ENCODE measurements around the gene LBX1.

Gene LBX1

DNA sequence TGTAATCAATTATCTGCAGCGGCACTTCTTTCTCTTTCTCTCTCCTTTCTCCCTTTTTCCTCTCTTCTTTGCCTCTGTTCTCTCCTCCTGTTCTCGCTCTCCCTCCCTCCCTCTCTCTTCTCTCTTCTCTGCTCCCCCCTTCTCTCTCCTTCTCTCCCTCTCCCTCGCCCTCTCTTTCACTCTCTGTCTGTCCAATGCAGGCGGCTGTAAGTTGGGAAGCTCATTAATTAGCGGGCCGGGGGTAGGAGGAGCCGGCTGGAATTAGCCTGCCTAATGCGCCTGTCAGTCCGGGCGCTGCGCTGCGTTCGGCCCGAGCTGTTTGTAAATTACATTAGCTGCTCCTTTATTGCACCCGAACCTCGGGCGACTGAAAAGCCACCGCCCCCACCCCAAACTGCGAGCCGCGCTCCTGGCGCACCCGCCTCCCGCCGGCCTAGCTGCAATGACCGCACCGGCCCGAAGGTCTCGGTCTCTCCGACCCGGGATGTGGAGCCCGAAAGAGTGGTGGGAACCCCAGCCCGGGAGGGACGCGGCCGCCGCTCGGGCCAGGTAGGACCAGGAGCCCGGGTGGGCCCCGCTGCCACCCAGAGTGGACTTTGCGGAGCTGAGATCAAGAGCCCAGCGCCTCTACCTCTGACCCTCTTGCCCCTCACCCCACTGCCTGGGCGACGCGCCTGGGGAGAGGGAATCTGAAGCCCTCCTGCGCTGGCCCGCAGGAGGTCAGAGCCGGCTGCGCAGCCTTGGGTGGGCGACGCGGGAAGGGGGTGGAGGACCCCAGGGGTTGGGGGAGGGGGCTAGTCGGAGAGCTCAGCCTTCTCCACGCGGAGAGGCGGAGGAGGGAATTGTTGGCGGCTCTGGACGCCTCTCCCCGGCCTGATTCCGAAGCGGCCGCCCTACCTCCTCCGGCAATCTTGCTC is at the start of gene LBX1:
TSS of gene LBX1 (minus strand) at position 198 of the 917 bp plus-strand sequence. CDS start 648 bp downstream, outside the sequence.
- no peak for DNase-seq (ENCODE audit: low read depth in 4 of 4, low spot score in 1 of 4)

- no peak for DNase-seq (ENCODE audit: low read depth in 4 of 4, low spot score in 1 of 4)
Measured at GRCh38 chr10:101273741-101274140, 44.5 kb upstream of the LBX1 start.

GRCh38 chr10:101273330-101273729 is 44.1 kb upstream of the LBX1 start:
- no peak for DNase-seq (ENCODE audit: low read depth in 4 of 4, low spot score in 1 of 4)

DNA sequence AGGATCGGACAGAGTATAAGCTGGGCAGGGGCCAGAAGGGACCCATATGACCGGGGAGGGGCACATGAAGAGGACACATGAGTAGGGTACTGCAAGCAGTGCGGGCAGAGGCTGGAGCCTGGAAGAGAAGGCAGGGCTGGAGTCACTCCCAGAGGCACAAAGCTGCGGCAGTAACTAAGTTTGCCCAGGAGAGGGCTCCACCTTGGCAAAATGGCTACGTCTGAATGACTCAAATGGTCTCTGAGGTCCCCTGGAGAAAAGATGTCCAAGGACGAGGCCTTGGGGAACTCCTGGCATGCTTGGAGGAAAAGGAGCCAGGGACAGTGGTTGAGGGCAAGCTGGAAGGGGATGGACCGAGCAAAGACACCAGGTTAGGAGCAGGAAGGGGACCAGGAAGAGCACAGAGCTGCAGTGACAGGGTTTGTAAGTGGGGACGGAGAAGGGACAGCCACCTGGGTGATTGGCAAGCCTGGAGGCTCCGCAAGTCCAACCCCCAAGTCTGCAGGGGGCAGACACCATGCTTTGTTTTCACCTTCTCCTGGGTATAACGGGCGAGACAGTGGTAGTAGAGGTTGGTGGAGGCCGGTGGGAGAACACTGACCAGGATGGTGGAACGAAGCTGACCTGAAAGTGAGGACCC is 43.1 kb upstream of the LBX1 start:
- peak in 3 of 4 experiments; percentile 34 to 48 (median 36) for DNase-seq (ENCODE audit: low read depth in 4 of 4, low spot score in 1 of 4)

DNA sequence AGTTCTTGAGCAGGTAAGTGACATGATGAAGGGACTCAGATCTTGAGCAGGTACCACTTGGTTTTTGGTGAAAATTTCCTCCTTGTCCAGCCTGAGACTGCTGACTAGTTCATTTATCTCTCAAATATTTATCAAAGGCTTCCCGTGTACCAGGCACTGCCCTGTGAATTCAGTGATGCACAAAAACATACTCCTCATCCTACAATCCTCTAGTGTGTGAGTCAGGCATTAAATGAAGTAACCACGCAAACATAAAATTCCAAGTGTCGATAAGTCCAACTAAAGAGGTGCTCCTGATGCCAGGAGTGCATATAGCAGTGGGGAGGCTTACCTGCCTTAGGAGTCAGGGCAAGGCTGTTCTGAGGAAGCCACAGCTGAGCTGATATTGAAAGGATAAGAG is 41.5 kb upstream of the LBX1 start:
- DNase-seq (ENCODE audit: low read depth in 4 of 4, low spot score in 1 of 4) = no peak

- no peak for DNase-seq (ENCODE audit: low read depth in 4 of 4, low spot score in 1 of 4)
Measured at GRCh38 chr10:101267776-101268175, 38.5 kb upstream of the LBX1 start.

DNA sequence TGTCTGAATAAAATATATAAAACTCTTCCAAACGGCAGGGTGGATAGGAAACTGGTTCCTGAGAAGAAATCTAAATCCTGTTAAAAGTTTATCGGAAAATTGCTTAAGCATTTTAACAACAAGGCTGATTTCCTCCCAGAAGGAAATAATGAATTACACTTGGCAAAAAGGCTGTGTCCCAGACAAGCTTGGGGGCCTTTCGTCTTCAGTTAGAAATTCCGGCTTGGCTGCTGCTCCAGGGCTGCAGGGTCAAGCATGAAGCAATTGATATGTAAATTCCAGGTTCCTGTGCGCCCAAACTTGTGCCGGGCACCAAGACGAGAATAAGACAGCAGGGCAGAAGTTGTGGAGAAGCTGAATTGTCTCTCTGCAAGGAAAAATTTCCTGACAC is 38.0 kb upstream of the LBX1 start:
- no peak for DNase-seq (ENCODE audit: low read depth in 4 of 4, low spot score in 1 of 4)

DNA sequence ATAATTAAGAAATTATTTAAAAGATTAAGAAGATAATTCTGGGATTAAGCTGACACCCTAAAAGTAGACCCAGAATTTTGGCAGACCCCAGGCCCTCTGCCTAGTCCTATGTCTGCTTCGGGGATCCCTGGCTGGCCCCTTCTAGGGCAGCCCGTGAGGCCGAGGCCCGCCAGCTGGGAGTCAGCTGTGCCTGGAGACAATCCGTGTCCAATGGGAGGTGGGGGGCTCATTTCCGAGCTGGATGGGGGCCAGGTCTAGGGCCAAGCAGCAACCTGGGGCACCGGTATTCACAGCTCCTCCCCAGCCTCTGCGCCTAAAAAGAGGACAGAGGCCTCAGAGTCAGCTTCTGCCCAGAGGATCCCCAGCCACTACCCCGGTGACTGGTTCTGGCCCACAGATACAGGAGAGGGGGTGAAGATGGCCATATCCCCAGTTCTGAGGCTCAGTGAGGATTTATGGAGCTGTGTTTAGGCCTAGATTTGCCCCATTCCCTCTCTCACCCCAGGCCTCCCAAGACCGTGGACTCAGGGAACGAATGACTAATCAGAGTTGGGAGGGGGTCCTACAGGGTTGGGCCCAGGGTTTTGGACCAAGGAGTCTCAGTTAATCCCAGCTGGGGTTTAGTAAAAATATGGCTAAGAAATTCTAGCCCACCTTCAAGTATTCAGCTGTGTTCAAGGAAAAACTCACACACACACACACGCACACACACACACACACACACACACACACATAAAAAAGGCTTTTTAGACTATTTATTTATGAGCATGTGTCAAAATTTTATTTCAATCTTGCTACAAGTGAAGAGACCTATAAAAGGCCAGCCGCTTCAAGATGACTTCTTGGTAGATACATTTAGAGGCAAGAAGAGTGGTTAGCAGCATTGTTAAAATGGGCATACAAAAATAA is 37.4 kb upstream of the LBX1 start:
- DNase-seq (ENCODE audit: low read depth in 4 of 4, low spot score in 1 of 4) = no peak

GRCh38 chr10:101263150-101263752 is 34.0 kb upstream of the LBX1 start:
- DNase-seq (ENCODE audit: low read depth in 4 of 4, low spot score in 1 of 4) = no peak

DNA sequence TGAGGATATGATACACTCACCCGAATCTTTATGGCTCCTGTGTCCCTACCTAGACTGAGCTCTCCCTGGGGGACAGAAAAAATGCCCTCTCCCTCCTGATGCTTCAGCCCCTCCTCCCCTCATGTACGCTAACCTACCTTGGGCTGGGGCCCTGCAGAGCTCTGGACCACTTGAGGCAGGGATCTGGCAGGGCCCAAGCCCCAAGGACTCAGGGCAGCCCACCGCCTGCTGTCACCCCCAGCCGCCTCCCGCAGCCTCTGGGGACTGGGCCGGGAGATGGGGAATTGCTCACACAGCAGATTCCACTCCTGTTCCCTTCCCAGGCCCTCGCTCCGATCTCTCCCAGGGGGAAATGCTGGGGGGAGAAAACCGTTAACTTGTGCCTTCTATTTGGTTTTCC is 32.9 kb upstream of the LBX1 start:
- DNase-seq (ENCODE audit: low read depth in 4 of 4, low spot score in 1 of 4) = no peak

- DNase-seq (ENCODE audit: low read depth in 4 of 4, low spot score in 1 of 4) = no peak
Measured at GRCh38 chr10:101261702-101262101, 32.4 kb upstream of the LBX1 start.

DNA sequence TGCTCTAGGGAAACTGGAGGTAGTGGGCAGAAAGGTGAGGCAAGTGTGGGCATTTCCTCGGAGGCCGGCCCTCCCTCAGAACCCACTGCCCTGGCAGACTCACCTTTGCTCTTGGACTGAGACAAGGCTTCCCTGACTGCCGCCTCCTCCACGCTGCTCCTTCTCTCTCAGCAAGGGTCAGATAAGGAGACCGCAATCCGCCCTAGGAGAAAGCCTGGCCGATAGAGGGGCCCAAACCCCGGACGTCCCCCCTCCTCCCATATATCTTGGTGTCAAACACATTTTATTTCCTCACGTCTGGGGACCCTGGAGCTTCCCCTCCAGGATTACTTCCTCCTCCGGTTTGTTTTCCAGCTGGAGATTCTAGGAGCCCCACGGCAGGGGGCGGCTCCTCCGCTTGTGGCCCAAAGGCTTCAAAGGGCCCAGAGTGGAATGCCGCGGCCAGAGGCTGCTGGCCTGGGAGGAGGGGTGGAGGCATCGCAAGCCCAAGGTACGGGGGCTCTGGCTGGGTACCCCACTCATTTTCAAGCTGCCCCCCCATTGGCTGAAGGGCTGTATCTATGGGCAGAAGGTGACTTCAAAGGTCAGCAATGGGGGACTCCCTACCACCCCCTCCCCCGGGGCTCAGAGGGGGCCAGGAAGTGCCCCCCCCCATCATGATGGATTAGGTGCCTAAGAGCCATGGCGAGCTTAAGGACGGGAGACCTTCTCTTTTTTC is 31.7 kb upstream of the LBX1 start:
- no peak for DNase-seq (ENCODE audit: low read depth in 4 of 4, low spot score in 1 of 4)

GRCh38 chr10:101258179-101258885 is 29.1 kb upstream of the LBX1 start:
- no peak for DNase-seq (ENCODE audit: low read depth in 4 of 4, low spot score in 1 of 4)

- DNase-seq (ENCODE audit: low read depth in 4 of 4, low spot score in 1 of 4) = no peak
Measured at GRCh38 chr10:101257491-101257890, 28.2 kb upstream of the LBX1 start.

- no peak for DNase-seq (ENCODE audit: low read depth in 4 of 4, low spot score in 1 of 4)
Measured at GRCh38 chr10:101257084-101257483, 27.8 kb upstream of the LBX1 start.

GRCh38 chr10:101256387-101256786 is 27.1 kb upstream of the LBX1 start:
- no peak for DNase-seq (ENCODE audit: low read depth in 4 of 4, low spot score in 1 of 4)

GRCh38 chr10:101250136-101250535 is 20.9 kb upstream of the LBX1 start:
- no peak for DNase-seq (ENCODE audit: low read depth in 4 of 4, low spot score in 1 of 4)

DNA sequence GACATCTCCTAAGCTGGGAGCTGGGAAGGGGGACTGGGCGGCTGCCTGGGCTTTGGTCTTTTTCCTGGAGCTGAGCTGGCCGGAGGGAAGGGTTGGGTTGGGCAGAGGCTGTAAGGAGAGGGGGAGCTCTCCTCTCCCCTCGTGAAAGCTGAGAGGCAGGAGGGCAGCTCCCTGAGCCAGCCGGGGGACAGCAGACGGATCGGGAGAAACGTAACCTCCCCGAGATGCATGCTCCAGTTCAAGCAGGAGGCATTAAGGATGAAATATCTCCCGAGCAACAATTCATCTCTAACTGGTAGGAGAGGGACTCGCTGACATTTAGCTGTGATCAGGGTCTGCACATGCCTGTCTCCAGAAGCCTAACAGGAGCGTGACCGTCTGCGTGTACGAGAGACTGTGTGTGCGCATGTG is 19.9 kb upstream of the LBX1 start:
- no peak for DNase-seq (ENCODE audit: low read depth in 4 of 4, low spot score in 1 of 4)

GRCh38 chr10:101246639-101247038 is 17.4 kb upstream of the LBX1 start:
- DNase-seq (ENCODE audit: low read depth in 4 of 4, low spot score in 1 of 4) = no peak

All from stimulated activated CD4-positive, alpha-beta T cell treated with anti-CD3 and anti-CD28 coated beads, Interleukin-1b, Interleukin-23, amount 100 ng/mL, for 24 hours (primary cell).